Esophagus squamous epithelium (tissue), 5 donors: Measurements from ENCODE around the gene UNK. TPM values are rescaled to one million over a fixed set of nuclear protein-coding genes. Genes with fewer than 3 reads are reported as not detected.

Experiments
- DNase-seq: peaks from one replicate; lab custom pipeline; 2025; lab: John Stamatoyannopoulos, UW
- H3K27ac ChIP-seq, 4 donors: fragments of 200-600 bp; sonication (generic); one replicate each; pipeline ENCODE4 v1.5.1; 2016 to 2019; ENCODE audit warnings: mild to moderate bottlenecking in 1 of 4
- H3K27me3 ChIP-seq, 4 donors: fragments of 200-600 bp; sonication (generic); 1 replicate in 3 of 4; 2 replicates in 1 of 4; pipeline versions ENCODE4 v1.5.1 to v1.6.0; 2017 to 2021; ENCODE audit warnings: antibody characterized with exemption in 1 of 4
- H3K36me3 ChIP-seq, 3 donors: fragments of 200-600 bp; sonication (generic); one replicate each; pipeline ENCODE4 v1.5.1; 2016 to 2019
- H3K4me1 ChIP-seq, 3 donors: fragments of 200-600 bp; sonication (generic); one replicate each; pipeline ENCODE4 v1.5.1; 2017 to 2019
- H3K4me3 ChIP-seq, 4 donors: fragments of 200-600 bp; sonication (generic); 1 replicate in 3 of 4; 2 replicates in 1 of 4; pipeline ENCODE4 v1.5.1; 2016 to 2019; ENCODE audit warnings: mild to moderate bottlenecking in 2 of 4, moderate library complexity in 1 of 4
- H3K9me3 ChIP-seq, 3 donors: fragments of 200-600 bp; sonication (generic); one replicate each; pipeline ENCODE4 v1.5.1; 2016 to 2019
- CTCF ChIP-seq, 6 experiments: fragments of 450-650 bp in 4 of 6; fragments of 200-600 bp in 2 of 6; sonication (generic) in 2 of 6; IDR thresholded peaks; one replicate each; pipeline ENCODE4 v1.5.1; 2016 to 2019; ENCODE audit warnings: antibody characterized with exemption in 6 of 6, mild to moderate bottlenecking in 4 of 6, moderate library complexity in 4 of 6
- POLR2A ChIP-seq, 4 donors: fragments of 450-650 bp; IDR thresholded peaks; one replicate each; pipeline ENCODE4 v1.6.1; 2017; ENCODE audit warnings: antibody characterized with exemption in 4 of 4, mild to moderate bottlenecking in 4 of 4, moderate library complexity in 3 of 4
- WGBS, 2 donors: methylation state at CpG; one replicate each; pipeline ENCODE4 v1.1.5; 2018; 5-methylcytosine and 5-hydroxymethylcytosine counted together
- intact Hi-C: fragments of 100-400 bp; cut with DNase I; formaldehyde crosslinking; loops from one replicate; pipeline ENCODE4 v1.15.0; 2022
- total RNA-seq, 4 donors: library from RNA; depleted of rRNA; stranded (reverse); fragments of >200 nt; gene quantifications; one replicate each; pipeline ENCODE4 v1.1.0, GENCODE V29; 2016
- donor health status: DM: yes; HTN: yes; CAD: no.

The UNK gene
- total RNA-seq, 4 donors from 2014 or later, result 14.8 to 27.3 (median 20.4) TPM

- WGBS, 2 donors, result 100% methylated on average over 1 of the region's 19 CpGs; no CpG with 5 or more reads in 1 of the 2 donors
- peaks cover 13 to 47% (median 23%) of the 10 kb centered on the region in 3 donors for H3K4me1 ChIP-seq
- no peaks in the 10 kb centered on the region for H3K9me3 ChIP-seq
- intact Hi-C loops, result no loop called here
- no peak overlapping the region for H3K4me3 ChIP-seq
- TF ChIP-seq CTCF (IDR thresholded peaks at IDR 0.05), result no peak
- TF ChIP-seq POLR2A (IDR thresholded peaks at IDR 0.05), result peak in 1 of 4 donors; percentile 16
- peak overlapping the region in 1 of 4 donors; percentile 86 for H3K27ac ChIP-seq
- DNase-seq, result no peak
- peaks cover 3 to 74% (median 5%) of the 10 kb centered on the region in 3 donors for H3K36me3 ChIP-seq
- H3K27me3 ChIP-seq, result no peaks in the 10 kb centered on the region
Measured at GRCh38 chr17:75828741-75829140, 44.1 kb downstream of the UNK start.

- intact Hi-C loops, result no loop called here
- 92% methylated on average over 2 of the region's 7 CpGs; no CpG with 5 or more reads in 1 of the 2 donors for WGBS, 2 donors
- no peak for TF ChIP-seq POLR2A (IDR thresholded peaks at IDR 0.05)
- no peak for TF ChIP-seq CTCF (IDR thresholded peaks at IDR 0.05)
- Histone ChIP-seq H3K9me3 (no peaks in the 10 kb centered on the region), H3K4me1 (peaks cover 13 to 50% (median 23%) of the 10 kb centered on the region in 3 donors), H3K4me3 (no peak overlapping the region), H3K27me3 (no peaks in the 10 kb centered on the region), H3K36me3 (peaks cover 0 to 74% (median 0%) of the 10 kb centered on the region in 3 donors), H3K27ac (no peak overlapping the region)
- no peak for DNase-seq
Measured at GRCh38 chr17:75829747-75830146, 45.1 kb downstream of the UNK start.

- intact Hi-C loops, result no loop called here
- WGBS, 2 donors, result 71 to 86% methylated on average over 8 to 10 of the region's 27 CpGs
- H3K27me3 ChIP-seq, result no peaks in the 10 kb centered on the region
- TF ChIP-seq POLR2A (IDR thresholded peaks at IDR 0.05) (no peak), CTCF (IDR thresholded peaks at IDR 0.05) (peak in 4 of 6 experiments; percentile 33 to 52 (median 34))
- H3K27ac ChIP-seq, result no peak overlapping the region
- no peak for DNase-seq
- H3K36me3 ChIP-seq, result peaks cover 0 to 74% (median 0%) of the 10 kb centered on the region in 3 donors
- H3K4me3 ChIP-seq, result no peak overlapping the region
- H3K4me1 ChIP-seq, result peaks cover 15 to 55% (median 23%) of the 10 kb centered on the region in 3 donors
- H3K9me3 ChIP-seq, result no peaks in the 10 kb centered on the region
Measured at GRCh38 chr17:75830164-75831031, 45.8 kb downstream of the UNK start.

- H3K36me3 ChIP-seq, result peaks cover 0 to 74% (median 0%) of the 10 kb centered on the region in 3 donors
- 87% methylated on average over 3 of the region's 15 CpGs; no CpG with 5 or more reads in 1 of the 2 donors for WGBS, 2 donors
- no peaks in the 10 kb centered on the region for H3K27me3 ChIP-seq
- no peak for DNase-seq
- intact Hi-C loops, result no loop called here
- TF ChIP-seq POLR2A (IDR thresholded peaks at IDR 0.05), result no peak
- TF ChIP-seq CTCF (IDR thresholded peaks at IDR 0.05), result no peak
- H3K27ac ChIP-seq, result peak overlapping the region in 1 of 4 donors; percentile 76
- no peaks in the 10 kb centered on the region for H3K9me3 ChIP-seq
- H3K4me1 ChIP-seq, result peaks cover 15 to 61% (median 23%) of the 10 kb centered on the region in 3 donors
- H3K4me3 ChIP-seq, result no peak overlapping the region
Measured at GRCh38 chr17:75831032-75831571, 46.5 kb downstream of the UNK start.
